Activated CD8-positive, alpha-beta memory T cell treated with anti-CD3 and anti-CD28 coated beads, Interleukin-2, amount 50 U/mL, for 1 hour (primary cell): Measurements from ENCODE around the gene GOLGA6L25.
"Not testable (repeated sequence)": the region's sequence is repeated elsewhere in the genome, so short reads cannot be mapped to it uniquely, and the experiment has no call there.

Experiments
- DNase-seq: peaks from one replicate; pipeline ENCODE4 v3.0.0-alpha.2; 2020; ENCODE audit errors: extremely low read depth

The GOLGA6L25 gene, protein sequence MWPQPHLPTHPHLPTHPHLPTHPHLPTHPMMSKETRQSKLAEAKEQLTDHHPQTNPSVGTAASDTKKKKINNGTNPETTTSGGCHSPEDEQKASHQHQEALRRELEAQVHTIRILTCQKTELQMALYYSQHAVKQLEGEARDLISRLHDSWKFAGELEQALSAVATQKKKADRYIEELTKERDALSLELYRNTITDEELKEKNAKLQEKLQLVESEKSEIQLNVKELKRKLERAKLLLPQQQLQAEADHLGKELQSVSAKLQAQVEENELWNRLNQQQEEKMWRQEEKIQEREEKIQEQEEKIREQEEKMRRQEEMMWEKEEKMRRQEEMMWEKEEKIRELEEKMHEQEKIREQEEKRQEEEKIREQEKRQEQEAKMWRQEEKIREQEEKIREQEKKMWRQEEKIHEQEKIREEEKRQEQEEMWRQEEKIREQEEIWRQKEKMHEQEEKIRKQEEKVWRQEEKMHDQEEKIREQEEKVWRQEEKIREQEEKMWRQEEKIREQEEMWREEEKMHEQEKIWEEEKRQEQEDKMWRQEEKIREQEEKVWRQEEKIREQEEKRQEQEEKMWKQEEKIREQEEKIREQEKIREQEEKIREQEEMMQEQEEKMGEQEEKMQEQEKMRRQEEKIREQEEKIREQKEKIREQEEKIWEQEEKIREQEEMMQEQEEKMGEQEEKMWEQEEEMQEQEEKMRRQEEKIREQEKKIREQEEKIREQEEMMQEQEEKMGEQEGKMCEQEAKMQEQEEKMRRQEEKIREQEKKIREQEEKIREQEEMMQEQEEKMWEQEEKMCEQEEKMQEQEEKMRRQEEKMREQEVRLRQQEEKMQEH

DNA sequence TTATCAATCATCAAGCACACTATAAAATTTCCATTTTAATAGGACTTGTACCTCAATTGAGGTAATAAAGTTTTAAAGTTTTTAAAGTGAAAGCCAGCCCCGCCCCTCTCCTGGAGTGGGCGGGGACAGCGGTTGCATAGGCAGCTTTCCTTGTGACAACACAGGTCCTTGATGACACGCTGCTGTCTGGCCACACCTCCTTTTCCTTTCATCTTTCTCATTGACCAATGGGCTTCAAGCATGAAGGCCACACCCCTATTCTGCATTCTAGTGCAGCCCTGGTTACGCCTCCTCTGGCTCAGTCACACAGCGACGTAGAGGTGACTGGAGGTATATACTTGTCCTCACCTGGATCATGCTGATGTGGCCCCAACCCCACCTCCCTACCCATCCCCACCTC is at the start of gene GOLGA6L25:
Gene GOLGA6L25 (plus strand): TSS at position 301 of the 400 bp plus-strand sequence. CDS start 61 bp downstream, at position 362.
- not testable (repeated sequence) for DNase-seq

- not testable (repeated sequence) for DNase-seq
These were observed 45.0 kb upstream of the GOLGA6L25 start for GRCh38 chr15:28508217-28508889.

DNA sequence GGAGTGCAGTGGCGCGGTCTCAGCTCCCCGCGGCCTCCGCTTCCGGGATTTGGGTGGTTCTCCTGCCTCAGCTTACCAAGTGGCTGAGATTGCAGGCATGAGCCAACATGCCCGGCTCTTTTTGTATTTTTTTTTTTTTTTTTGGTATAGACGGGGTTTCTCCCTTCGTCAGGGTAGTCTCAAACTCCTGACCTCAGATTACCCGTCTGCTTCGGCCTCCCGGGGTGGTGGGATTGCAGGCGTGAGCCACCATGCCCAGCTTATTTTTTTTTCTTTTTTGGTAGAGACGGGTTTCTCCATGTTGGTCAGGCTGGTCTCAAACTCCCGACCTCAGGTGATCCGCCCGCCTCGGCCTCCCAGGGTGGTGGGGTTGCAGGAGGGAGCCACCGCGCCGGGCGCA is 39.2 kb upstream of the GOLGA6L25 start:
- not testable (repeated sequence) for DNase-seq

DNA sequence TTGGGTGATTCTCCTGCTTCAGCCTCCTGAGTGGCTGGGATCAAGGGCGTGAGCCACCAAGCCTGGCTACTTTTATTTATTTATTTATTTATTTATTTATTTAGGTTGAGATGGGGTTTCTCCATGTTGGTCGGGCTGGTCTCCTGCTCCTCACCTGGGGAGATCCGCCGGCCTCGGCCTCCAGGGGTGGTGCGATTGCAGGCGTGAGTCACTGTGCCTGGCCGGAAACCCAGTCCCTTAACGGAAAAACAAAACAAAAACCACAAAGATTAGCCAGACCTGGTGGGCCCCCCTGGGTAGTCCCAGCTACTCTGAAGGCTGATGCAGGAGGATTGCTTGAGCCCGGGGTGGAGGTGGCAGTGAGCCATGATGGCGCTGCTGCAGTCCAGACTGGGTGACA is 38.2 kb upstream of the GOLGA6L25 start:
- DNase-seq: not testable (repeated sequence)

DNA sequence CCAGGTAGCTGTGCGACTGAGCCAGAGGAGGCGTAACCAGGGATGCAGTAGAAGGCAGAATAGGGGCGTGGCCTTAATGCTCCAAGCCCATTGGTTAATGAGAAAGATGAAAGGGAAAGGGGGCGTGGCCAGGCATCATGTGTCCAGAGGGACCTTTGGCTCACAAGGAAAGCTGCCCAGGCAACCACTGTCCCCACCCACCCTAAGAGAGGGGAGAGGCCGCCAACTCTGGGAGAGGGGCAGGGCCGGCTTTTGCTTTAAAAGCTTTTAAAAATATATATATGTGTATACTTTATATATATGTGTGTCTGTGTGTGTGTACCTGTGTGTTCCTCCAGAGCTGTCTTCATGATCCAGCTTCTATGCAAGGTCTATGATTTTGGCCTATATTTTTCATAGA is 20.4 kb upstream of the GOLGA6L25 start, which contains the start of gene GOLGA8G:
Gene GOLGA8G (minus strand): TSS at position 18 of the 400 bp plus-strand sequence. CDS start 62 bp downstream, outside the sequence.
- not testable (repeated sequence) for DNase-seq

GRCh38 chr15:28573351-28573750 is 20.0 kb downstream of the GOLGA6L25 start:
- not testable (repeated sequence) for DNase-seq

DNA sequence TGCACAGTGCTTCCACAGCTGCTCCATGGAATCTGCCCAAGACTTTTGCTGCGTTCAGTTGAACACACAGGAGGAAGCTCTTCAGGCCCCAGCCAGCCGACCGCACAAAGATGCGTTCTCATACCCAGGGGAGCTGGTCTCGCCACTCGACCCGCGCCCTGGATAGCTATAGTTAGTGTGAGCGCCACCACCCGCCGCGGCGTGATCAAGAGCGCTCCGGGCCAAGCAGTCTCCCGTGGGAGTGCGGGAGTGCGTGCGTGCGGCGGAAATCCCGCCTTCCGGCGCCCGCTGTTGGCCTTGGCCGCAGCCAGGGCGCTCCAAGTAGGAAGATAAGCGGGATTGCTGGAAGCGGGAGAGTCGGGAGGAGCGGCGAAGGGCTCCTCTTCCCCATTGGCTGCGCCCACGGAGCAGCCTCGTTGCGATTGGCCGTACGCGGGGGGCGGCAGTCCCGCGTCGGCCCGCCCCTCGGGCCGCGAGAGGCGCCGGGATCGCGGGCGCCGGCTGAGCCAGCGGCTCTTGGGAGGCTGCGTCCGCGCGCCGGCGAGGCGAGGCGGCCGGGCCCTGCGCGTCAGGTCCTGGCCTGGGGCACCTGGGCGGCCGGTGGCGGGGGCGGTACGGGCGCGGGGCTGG is 35.7 kb downstream of the GOLGA6L25 start:
- not testable (repeated sequence) for DNase-seq

DNA sequence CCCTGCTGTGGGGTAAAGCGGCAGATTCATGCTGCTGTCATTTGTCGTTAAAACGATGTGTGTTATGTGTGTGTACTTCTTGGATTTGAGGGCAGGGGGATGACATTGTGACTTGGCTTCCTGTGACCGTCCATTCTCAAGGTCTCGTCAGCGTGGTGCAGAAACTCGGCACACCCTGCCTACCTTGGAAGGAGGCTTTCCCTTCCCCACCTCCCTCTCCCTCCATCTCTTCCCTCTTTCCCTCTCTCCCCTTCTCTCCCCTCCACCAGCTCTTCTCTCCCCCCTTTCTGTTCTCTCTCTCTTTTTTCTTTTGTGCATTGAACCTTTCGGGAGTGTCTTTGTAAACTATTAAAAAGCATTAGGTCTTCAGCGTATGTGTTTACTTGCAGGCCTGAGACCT is 36.4 kb downstream of the GOLGA6L25 start:
- not testable (repeated sequence) for DNase-seq

- DNase-seq: not testable (repeated sequence)
These were observed 39.0 kb downstream of the GOLGA6L25 start for GRCh38 chr15:28592395-28592794.

DNA sequence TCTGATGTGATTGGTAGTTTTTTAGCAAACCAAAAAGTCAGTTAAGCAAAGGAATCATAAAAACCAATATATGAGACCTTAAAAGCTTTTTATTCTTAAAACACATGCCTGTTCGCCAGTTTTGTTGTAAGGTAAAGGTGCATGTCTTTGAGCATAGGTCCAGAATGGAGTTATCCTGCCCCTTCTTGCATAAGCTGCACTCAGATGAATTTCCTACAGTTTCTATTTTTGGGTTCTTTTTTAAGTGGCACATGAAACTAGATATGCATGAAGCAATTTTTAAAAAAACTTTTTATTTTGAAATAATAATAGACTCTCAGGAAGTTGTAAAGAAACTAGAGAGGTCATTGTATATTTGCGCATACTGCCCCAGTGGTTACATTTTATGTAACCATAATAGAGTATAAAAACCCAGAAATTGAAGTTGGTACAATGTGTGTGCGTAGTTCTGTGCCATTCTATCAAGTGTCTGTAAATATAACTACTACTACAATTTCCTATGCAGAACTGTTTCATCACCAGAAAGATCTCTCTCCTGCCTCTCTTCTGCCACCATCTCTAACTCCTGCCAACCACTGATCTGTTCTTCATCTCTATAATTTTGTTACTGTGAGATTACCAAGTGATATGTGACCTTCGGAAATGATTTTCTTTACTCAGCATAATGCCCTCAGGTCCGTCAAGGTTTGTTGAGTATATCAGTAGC is 40.2 kb downstream of the GOLGA6L25 start:
- not testable (repeated sequence) for DNase-seq

GRCh38 chr15:28597471-28597870 is 44.1 kb downstream of the GOLGA6L25 start:
- DNase-seq: not testable (repeated sequence)

- DNase-seq: not testable (repeated sequence)
These were observed 44.8 kb downstream of the GOLGA6L25 start for GRCh38 chr15:28598209-28598608.

DNA sequence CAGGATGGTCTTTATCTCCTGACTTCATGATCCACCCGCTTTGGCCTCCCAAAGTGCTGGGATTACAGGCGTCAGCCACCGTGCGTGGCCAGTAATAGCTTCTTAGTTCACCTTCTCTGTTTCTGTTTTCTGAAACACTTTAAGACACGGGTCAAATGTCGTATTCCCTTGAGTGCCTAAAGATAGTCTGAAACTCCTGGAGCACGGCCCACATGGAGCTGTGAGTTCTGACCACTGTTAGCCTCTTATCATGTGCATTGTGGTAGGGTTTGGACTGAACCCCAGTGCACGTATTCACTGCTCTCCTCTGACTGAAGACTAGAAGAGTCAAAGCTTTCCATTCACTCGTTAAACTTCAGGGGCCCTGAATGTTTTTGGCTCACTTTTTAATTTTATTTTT is 48.8 kb downstream of the GOLGA6L25 start:
- DNase-seq: not testable (repeated sequence)
